Dedifferentiated amniotic fluid mesenchymal stem cell (primary cell): ENCODE results near the gene RIMBP3C.
"Not testable (repeated sequence)": the region's sequence is repeated elsewhere in the genome, so short reads cannot be mapped to it uniquely, and the experiment has no call there.

Source experiments
- DNase-seq: peaks from one replicate; pipeline ENCODE4 v3.0.0-alpha.2; 2016; ENCODE audit errors: extremely low spot score

The RIMBP3C gene

DNA sequence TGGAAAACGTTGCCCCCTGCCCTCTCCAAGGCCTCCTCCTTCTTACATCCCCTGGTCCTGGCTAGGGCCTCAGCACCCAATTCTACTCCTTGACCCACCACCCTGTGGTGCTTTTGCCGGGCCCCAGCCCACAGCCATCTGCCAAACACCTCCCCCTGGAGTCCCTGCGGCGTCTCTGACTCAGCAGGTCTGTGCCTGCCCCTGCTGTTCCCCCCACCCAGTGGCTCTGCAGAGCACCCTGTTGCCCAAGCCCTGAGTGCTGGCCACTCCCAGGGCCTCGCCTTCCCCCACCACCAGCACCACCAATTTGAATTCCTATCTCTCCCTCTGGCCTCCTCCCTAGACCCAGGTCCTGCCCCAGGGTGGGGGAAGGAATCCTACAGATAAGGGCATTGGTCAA is 19.7 kb downstream of the RIMBP3C start:
- not testable (repeated sequence) for DNase-seq

DNA sequence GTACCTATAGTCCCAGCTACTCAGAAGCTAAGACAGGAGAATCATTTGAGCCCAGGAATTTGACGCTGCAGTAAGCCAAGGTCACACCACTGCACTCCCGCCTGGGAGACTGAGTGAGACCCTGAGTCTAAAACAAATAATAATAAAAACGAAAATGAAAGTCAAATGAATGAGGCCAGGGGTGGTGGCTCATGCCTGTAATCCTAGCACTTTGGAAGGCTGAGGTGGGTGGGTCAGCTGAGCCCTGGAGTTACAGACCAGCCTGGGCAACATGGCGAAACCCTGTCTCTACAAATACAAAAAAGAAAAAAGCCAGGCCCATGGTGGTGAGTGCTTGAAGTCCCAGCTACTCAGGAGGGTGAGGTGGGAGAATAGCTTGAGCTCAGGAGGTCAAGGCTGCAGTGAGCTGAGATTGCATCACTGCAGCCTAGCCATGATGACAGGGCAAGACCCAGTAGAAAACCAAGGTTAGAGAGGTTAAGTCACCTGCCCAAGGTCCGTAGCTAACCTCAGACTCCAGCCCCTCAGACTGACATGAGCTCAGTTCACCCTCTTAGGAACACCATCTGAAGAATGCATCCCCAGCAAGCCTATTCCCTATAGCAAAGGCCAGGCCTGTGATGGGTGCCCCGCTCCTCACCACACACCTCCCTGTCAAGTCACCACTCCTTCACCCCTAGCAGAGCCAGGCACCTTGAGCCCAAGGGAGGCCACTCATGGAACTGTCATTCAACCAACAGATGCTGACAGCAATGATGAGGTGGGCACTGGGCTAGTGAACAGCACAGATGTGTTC is 24.4 kb downstream of the RIMBP3C start:
- not testable (repeated sequence) for DNase-seq

- not testable (repeated sequence) for DNase-seq
Observed at GRCh38 chr22:21516970-21517764, 34.1 kb downstream of the RIMBP3C start.

- DNase-seq: not testable (repeated sequence)
Observed at GRCh38 chr22:21516522-21516921, 34.7 kb downstream of the RIMBP3C start.

DNA sequence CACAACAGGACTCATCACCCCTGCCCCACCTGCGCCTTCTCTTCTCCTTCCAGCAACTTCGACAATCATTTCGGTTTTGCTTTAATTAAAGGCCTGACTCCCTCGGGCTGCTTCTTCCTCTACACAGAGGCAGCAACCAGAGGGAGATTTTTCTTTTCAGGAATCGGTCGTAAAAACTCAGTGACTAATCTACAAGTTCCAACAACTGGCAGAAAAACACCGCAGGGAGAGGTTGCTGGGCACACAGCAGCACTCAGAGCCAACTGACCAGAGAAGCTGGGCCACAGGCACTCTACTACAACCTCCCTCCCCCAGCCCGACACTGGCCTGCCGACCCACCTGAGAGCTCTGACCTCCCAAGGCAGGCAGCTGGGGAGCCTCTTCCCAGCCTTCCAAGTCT is 36.0 kb downstream of the RIMBP3C start:
- DNase-seq: not testable (repeated sequence)

GRCh38 chr22:21514117-21514516 is 37.1 kb downstream of the RIMBP3C start:
- not testable (repeated sequence) for DNase-seq

GRCh38 chr22:21512022-21512421 is 39.2 kb downstream of the RIMBP3C start:
- not testable (repeated sequence) for DNase-seq

GRCh38 chr22:21510397-21510796 is 40.9 kb downstream of the RIMBP3C start:
- not testable (repeated sequence) for DNase-seq

DNA sequence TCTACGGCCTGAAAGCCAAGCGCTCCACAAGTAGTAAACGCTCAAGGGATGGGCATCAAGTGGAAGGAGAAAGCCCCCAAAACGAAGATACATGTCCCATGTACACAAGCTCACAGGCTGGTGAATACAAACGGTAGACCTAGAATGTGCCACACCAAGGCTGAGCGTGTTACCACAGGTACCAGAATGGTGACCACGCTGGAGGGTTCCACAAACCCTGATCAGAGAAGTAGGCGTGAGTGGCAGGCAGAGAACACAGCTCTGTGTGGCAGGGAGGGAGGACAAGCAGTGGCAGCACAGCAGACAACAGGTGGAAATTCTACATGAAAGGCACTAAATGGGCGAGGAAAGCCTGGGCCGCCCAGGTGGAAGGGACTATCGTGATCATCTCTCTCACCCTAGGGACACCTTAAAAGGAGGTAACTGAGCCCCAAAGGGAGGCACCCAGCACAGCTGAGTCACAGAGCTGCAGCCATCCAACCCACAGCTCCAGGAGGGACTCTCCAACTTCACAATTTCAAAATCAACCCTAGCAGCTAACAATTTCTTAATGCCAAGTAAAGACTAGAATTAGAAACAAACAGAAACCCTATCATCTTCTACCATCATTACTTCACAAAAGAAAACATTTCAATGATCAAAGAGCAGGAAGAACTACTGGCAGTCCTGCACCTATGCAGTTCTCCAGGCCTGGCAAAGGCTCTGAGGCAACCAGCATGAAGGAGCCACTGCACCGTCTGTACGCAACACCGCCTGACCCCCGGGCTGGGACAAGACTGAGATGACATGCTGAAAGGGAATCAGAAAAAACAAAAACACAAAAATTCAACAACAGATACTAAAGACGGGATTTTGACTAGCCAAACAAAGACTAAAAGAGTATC is 51.4 kb downstream of the RIMBP3C start:
- DNase-seq: not testable (repeated sequence)

DNA sequence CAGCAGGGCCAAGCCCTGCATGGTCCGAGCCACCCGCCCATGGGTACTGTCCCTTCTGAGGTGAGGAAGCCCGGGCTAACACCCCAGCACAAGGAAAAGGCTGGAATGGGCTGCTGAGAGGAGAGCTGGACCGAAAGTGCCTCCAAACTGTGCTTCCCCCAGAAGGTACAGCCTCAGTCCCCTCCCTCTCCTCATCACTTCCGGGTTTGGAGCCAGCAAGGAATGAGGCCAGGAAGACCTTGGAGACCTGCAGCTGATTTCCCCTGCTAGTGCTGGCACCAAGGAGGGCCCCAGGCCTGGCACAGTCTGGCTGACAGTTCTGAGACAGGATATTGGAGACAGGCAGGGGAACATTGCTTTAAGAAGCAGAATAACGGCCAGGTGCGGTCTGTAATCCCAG is 52.8 kb downstream of the RIMBP3C start:
- DNase-seq: not testable (repeated sequence)

- not testable (repeated sequence) for DNase-seq
Observed at GRCh38 chr22:21497984-21498383, 53.3 kb downstream of the RIMBP3C start.
